EH (cell line): Measurements from ENCODE around the gene CLCN4.

Experiments
- DNase-seq: peaks from one replicate; pipeline ENCODE4 v3.0.0-alpha.2; 2015; ENCODE audit warnings: low read depth

The CLCN4 gene

GRCh38 chrX:10156199-10157031, at the start of gene CLCN4:
Gene CLCN4, plus strand, starts transcription at chrX:10156975. Its CDS starts 28,058 bp downstream, at chrX:10185033.
- DNase-seq: no peak

- DNase-seq: no peak
These were observed 49.3 kb upstream of the CLCN4 start for GRCh38 chrX:10107483-10107882.

- no peak for DNase-seq
These were observed 48.5 kb upstream of the CLCN4 start for GRCh38 chrX:10108288-10108687.

GRCh38 chrX:10109695-10110094, 47.1 kb upstream of the CLCN4 start:
- no peak for DNase-seq

- DNase-seq: no peak
These were observed 46.3 kb upstream of the CLCN4 start for GRCh38 chrX:10110316-10110935.

GRCh38 chrX:10110984-10111363, 45.8 kb upstream of the CLCN4 start:
- DNase-seq: peak; percentile 19

- peak; percentile 40 for DNase-seq
These were observed 45.2 kb upstream of the CLCN4 start for GRCh38 chrX:10111364-10112148.

- DNase-seq: no peak
These were observed 44.3 kb upstream of the CLCN4 start for GRCh38 chrX:10112510-10112909.

GRCh38 chrX:10115082-10115481, 41.7 kb upstream of the CLCN4 start:
- DNase-seq: no peak

GRCh38 chrX:10117301-10117700, 39.5 kb upstream of the CLCN4 start:
- DNase-seq: no peak

GRCh38 chrX:10117864-10118377, 38.9 kb upstream of the CLCN4 start:
- DNase-seq: no peak

GRCh38 chrX:10118530-10118929, 38.2 kb upstream of the CLCN4 start:
- DNase-seq: no peak

GRCh38 chrX:10119399-10119990, 37.3 kb upstream of the CLCN4 start:
- DNase-seq: peak; percentile 72

GRCh38 chrX:10120331-10120730, 36.4 kb upstream of the CLCN4 start:
- no peak for DNase-seq

GRCh38 chrX:10120828-10121227, 35.9 kb upstream of the CLCN4 start:
- DNase-seq: no peak

GRCh38 chrX:10121787-10122186, 35.0 kb upstream of the CLCN4 start:
- no peak for DNase-seq

- no peak for DNase-seq
These were observed 32.1 kb upstream of the CLCN4 start for GRCh38 chrX:10124506-10125247.

GRCh38 chrX:10125248-10125615, 31.5 kb upstream of the CLCN4 start:
- DNase-seq: no peak

- no peak for DNase-seq
These were observed 30.7 kb upstream of the CLCN4 start for GRCh38 chrX:10126044-10126443.

- DNase-seq: no peak
These were observed 29.9 kb upstream of the CLCN4 start for GRCh38 chrX:10126834-10127233.

GRCh38 chrX:10128386-10128785, 28.4 kb upstream of the CLCN4 start:
- no peak for DNase-seq

- DNase-seq: no peak
These were observed 27.5 kb upstream of the CLCN4 start for GRCh38 chrX:10129229-10129628.
